ENCODE data around the gene GAA.

DNA sequence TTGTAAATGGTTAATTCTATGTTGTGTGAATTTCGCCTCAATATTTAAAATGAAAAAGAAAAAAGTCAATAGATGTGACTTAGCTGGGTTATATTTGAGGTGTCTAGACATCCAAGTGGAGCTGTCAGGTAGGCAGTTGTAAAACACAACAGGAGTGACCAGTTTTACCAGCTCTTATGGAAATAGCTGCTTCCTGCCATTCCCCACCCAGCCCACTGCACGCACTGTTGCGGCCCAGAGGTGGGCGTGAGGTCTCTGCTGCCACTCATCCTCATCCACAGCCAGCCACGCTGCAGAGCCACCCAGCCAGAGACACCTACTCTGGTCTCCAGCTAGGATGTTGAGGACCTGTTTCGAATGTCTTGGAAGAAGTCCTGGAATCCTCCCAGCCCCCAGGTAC lies 65.1 kb downstream of the GAA start:
- TF ChIP-seq, protein P1, sequence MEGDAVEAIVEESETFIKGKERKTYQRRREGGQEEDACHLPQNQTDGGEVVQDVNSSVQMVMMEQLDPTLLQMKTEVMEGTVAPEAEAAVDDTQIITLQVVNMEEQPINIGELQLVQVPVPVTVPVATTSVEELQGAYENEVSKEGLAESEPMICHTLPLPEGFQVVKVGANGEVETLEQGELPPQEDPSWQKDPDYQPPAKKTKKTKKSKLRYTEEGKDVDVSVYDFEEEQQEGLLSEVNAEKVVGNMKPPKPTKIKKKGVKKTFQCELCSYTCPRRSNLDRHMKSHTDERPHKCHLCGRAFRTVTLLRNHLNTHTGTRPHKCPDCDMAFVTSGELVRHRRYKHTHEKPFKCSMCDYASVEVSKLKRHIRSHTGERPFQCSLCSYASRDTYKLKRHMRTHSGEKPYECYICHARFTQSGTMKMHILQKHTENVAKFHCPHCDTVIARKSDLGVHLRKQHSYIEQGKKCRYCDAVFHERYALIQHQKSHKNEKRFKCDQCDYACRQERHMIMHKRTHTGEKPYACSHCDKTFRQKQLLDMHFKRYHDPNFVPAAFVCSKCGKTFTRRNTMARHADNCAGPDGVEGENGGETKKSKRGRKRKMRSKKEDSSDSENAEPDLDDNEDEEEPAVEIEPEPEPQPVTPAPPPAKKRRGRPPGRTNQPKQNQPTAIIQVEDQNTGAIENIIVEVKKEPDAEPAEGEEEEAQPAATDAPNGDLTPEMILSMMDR (IDR thresholded peaks at IDR 0.05): no peak
- TF ChIP-seq POLR2A (IDR thresholded peaks at IDR 0.05) (no peak), POLR2AphosphoS5 (IDR thresholded peaks at IDR 0.05) (peak; percentile 16)
